DMS53 treated with DMSO at 0.1 percent for 48 hours (cell line): ENCODE results near the gene IGF2R.
A peak's percentile ranks its signal among the peaks of the same experiment; 100 is the strongest.

ENCODE experiments used
- DNase-seq: peaks from one replicate; lab custom pipeline; 2025; ENCODE audit not compliant: unreplicated experiment; lab: John Stamatoyannopoulos, UW

IGF2R gene

GRCh38 chr6:159974932-159975331 is 6.0 kb downstream of the IGF2R start:
- DNase-seq, result no peak

- DNase-seq, result no peak
Measured at GRCh38 chr6:159976686-159977254, 7.9 kb downstream of the IGF2R start.

GRCh38 chr6:159977255-159977903 is 8.5 kb downstream of the IGF2R start:
- no peak for DNase-seq

GRCh38 chr6:159977904-159978268 is 9.0 kb downstream of the IGF2R start:
- no peak for DNase-seq

GRCh38 chr6:159978291-159979135 is 9.6 kb downstream of the IGF2R start:
- no peak for DNase-seq

- peak; percentile 21 for DNase-seq
Measured at GRCh38 chr6:159979136-159979874, 10.4 kb downstream of the IGF2R start.

GRCh38 chr6:159980474-159980873 is 11.6 kb downstream of the IGF2R start:
- no peak for DNase-seq

GRCh38 chr6:159981071-159981402 is 12.2 kb downstream of the IGF2R start:
- DNase-seq, result no peak

- no peak for DNase-seq
Measured at GRCh38 chr6:159981403-159982245, 12.7 kb downstream of the IGF2R start.

GRCh38 chr6:159982731-159983506 is 14.0 kb downstream of the IGF2R start:
- no peak for DNase-seq

- no peak for DNase-seq
Measured at GRCh38 chr6:159983641-159984080, 14.8 kb downstream of the IGF2R start.

- no peak for DNase-seq
Measured at GRCh38 chr6:159984268-159984786, 15.4 kb downstream of the IGF2R start.

GRCh38 chr6:159985296-159985945 is 16.5 kb downstream of the IGF2R start:
- no peak for DNase-seq

GRCh38 chr6:159988983-159989454 is 20.1 kb downstream of the IGF2R start:
- no peak for DNase-seq

GRCh38 chr6:159989492-159990480 is 20.9 kb downstream of the IGF2R start:
- no peak for DNase-seq

- DNase-seq, result no peak
Measured at GRCh38 chr6:159992366-159992765, 23.5 kb downstream of the IGF2R start.

GRCh38 chr6:159995405-159995804 is 26.5 kb downstream of the IGF2R start:
- no peak for DNase-seq

- no peak for DNase-seq
Measured at GRCh38 chr6:159996087-159996622, 27.3 kb downstream of the IGF2R start.
